Uterus (tissue), 2 donors: ENCODE data around the gene FARS2.

Source experiments
- CTCF ChIP-seq, 4 experiments: fragments of 200-600 bp in 2 of 4; fragments of 450-650 bp in 2 of 4; sonication (generic) in 2 of 4; IDR thresholded peaks; one replicate each; pipeline ENCODE4 v1.5.1; 2016 to 2019; ENCODE audit warnings: antibody characterized with exemption in 4 of 4, mild to moderate bottlenecking in 2 of 4, moderate library complexity in 1 of 4
- POLR2A ChIP-seq, 2 donors: fragments of 450-650 bp; IDR thresholded peaks; one replicate each; pipeline ENCODE4 v1.6.1; 2016; ENCODE audit warnings: antibody characterized with exemption in 2 of 2, mild to moderate bottlenecking in 1 of 2, moderate library complexity in 1 of 2

GRCh38 chr6:5280920-5281319, 19.6 kb downstream of the FARS2 start:
- TF ChIP-seq CTCF (IDR thresholded peaks at IDR 0.05), result no peak
- TF ChIP-seq POLR2A (IDR thresholded peaks at IDR 0.05), result no peak
